HL-60/S4 treated with phorbol 12-myristate 13-acetate at 8.2 ng/mL for 4 days and 3 days (cell line): ENCODE measurements around the gene B3GALT2.

Experiments
- in situ Hi-C: fragments of 300-500 bp; cut with MboI; formaldehyde crosslinking; loops from 2 replicates; pipeline ENCODE4 v1.15.0; 2022; ENCODE audit warnings: low sequenced_read_pairs

Gene B3GALT2

DNA sequence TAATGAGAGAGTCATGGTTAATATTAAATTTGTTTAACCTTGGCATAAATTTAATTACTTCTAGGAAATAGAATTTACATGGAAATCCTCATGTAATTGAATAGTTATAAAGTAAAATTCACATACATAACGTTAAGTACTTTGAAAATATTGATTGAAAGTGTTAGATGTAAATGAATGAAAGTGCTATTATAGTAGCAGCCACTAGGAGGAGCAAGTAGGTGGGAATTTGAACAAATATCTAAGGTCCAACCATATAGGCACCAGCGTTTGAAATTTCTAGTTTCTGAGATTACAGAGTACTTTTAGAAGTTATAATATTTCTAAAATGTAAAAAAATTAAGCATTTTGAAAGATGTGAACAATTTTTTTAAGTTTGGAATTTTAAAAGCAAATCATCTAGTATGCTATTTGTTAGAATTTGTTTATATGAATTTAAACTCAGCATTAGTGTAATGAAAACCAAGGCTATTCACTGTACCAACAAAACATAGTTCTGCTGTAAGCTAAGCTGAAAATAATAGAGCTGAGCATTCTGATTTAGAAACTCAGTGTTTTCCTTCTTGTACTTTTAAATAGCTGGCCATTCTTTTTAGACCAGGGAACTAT lies 3.3 kb downstream of the B3GALT2 start:
- in situ Hi-C loops = no loop called here

DNA sequence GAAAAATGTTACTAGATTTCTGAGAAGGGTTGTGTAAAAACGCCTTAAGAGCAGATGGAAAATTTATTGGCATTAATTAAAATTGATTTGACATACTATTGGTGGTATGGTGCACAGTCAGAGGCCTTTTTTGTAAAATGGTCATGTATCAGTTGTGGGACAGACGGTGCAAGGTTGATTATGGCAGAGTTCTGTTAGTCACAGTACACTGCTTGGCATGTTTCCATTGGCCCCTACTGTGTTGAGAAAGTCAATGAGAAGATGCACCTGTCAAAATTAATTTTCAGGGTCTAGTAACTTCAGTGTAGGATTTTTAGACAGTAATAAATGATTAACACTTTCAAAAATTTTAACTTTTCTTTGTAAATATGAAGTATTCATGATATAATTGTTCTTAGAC lies 4.4 kb downstream of the B3GALT2 start:
- in situ Hi-C loops = no loop called here

DNA sequence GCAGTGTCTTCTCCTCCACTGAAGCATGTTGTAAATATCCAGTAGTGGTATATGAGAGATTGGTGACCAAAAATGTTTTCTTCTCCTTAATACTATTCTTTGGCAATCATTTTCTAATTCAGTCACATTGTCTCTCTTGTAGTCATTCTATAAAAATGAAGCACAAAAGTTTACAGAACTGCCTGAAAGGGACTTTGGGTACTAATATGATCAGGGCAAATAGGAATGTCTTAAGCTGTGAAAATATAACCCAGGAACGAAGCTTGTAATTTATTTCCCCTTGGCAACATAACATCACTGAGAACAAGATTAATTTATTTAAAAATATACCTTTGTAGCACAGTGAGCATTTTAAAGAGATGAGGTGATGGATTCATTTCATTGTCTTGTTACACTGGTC lies 4.9 kb downstream of the B3GALT2 start:
- in situ Hi-C loops = no loop called here

DNA sequence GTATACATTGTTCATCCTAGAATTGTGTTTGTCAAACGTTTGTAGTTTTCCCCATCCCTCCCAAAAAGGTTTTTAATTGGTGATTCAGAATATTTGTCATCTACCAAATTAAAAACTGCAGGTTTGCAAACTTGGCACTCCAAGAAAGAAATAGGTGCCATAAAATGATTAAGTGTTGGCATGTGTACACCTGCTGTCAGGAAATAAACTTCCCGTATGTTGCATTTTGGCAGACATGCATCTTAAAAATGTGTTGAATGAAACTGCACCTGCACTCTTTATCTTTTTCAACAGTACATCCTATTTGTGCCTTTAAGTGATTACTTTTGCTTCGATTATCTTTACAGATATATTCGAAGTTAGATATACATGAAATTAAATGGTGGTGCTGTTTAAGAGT lies 7.3 kb downstream of the B3GALT2 start:
- in situ Hi-C loops = no loop called here

DNA sequence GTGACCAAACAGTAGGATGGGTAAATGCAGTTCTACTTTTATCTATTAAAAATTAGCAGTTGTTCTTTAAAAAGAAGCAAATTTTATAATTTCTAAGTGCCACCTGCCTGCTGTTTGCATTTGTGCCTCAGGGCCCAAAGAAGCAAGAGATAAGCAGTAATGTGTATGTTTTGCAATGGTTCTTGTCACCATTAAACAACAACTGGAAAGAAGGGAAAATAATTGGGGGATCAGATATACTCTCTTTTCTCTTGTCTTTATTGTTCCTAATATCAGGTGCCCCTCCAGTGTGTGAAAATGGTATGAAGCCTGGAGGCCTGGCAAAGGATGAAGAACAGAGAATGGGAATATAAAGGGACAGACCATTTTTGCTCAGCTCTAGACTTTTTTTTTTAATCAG lies 9.6 kb downstream of the B3GALT2 start:
- in situ Hi-C loops = no loop called here

DNA sequence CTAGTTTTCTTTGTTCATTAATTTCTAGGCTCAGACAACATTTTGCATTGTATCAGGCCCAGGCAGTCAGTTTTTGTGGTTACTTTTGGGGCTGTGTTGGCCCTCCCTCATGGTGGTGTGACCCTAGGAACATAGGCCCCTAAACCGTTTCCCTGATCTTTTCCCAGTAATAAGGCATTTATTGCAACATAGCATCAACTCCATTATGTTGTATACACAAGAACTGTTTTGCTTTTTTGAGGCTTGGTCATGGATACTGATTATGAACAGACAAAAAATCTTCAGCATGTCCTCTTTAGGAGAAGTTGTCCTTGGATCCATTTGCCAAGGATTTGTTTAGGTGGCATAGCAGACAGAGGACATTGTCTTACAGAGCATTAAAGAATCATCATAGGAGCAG lies 10.3 kb downstream of the B3GALT2 start:
- in situ Hi-C loops = no loop called here

DNA sequence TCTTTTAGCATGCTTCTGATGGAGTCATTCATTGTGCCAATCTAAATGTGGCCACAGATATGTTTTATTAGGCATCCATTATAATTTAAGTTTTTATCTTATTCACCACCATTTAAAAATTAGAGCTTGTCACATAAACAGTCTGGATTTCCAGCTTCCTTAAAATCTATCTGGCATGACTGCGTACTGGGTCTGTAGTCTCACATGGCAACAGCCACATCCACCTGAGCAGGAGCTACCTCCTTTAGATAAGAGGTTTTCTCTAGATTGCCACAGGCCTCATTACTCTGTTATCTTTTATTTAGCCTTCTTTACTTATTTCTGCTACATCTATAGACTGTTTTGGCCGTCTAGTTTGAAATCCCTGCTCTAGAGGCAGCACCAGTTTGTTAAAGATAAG lies 29.1 kb downstream of the B3GALT2 start:
- in situ Hi-C loops = no loop called here

DNA sequence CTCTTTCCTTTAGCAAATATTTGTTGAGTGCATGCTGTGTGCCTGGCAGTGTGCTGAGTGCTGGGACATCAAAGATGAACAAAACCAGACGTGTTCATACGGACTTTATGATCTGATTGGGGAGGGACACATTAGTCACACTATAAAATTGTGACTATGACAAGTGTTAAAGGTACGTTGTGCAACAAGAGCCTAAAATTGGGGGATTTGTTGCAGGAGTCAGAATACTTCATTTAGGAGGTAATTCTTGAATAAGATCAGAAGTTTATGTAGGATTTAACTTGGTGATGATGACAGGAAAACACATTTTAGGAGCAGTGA lies 29.6 kb downstream of the B3GALT2 start:
- in situ Hi-C loops = no loop called here

DNA sequence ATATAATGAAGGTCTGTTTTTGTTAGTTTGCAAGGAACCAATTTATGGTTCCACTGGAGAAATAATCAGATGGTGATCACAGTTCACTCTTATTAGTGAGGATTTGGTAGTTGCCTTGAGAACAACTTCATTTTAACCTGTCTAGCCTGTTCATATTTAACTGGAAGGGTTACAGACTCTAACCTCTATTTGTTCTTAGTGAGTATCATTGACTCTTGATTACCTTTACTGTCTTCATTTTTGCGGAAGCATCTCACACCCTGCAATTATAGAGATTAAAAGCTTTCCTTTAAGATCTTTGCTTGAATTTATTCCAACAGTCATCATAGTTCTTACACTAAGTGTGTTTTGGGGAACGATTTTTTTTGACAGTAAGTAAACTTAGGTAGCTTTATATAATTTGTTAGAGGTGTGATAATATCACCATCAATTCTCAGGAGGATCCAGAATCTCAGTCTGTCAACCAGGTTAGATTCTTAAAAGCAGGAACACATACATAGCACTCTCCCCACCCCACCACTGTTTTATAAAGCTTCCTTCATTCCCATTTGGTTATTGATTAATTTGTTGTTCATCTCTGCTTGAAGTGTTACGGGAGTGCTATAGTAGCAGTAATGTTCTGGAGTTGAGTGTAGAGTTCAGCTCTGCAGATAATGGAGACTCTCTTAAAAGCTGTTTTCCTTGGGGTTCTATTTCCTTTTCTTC lies 30.1 kb downstream of the B3GALT2 start:
- in situ Hi-C loops = no loop called here

DNA sequence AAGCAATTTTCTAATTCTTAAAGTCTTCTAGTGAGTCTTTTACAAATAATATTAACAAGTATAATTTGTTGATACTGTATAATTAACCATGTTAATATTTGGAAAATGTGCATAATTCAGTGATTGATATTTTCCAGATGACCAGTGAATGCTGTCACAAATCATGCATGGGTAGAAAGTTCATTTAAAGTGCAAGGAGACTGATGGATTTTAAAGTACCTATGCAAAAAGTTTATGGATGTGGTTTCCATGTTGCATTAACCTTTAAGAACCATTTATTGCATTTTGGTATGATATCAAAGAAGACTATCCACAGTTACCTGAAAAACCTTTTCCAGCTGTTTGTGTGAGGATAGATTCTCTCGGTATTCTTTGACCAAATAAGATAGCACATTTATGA lies 41.4 kb downstream of the B3GALT2 start:
- in situ Hi-C loops = no loop called here

DNA sequence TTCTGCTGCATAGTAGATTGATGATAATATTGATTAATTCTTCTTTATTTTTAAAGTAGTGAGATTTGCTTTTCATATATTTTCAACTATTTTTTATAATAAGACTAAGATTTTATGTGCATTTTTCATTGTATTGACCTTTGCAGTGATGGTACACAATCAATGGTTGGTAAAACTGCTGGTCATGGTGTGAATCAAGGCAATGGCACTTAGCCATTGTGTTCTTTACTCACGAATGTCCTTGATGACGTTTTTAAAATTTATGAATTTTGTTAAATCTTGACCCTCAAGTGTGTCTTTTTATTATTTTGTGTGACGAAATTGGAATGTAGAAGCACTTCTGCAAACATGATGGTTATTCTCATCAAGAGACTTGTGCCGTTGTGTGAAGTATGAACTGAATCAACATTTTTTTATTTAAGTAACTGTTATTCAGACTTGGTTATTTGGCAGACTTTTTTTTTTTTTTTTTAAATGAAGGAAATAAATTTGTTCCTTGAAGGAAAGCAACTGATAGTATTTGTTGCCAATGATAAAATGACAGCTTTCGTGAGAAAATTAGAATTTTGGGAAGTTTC lies 42.0 kb downstream of the B3GALT2 start:
- in situ Hi-C loops = no loop called here

DNA sequence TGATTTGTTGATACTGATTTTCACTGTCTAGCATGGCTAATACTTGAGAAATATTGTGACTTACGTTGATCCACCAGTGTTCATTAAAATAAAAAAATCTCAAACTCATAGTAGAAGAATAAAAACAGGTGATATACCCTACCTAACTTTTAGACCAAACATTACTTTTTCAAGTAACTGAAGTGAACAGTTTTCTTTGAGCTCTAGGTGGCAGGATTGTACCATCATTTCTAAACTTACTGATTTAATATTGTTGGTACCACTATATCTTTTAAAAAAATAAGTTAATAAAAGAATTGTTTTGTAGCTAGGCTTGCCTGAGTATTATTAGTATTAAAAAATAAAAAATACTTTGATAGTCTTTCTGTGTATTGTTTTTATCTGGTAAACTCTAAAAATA lies 43.1 kb downstream of the B3GALT2 start:
- in situ Hi-C loops = no loop called here

DNA sequence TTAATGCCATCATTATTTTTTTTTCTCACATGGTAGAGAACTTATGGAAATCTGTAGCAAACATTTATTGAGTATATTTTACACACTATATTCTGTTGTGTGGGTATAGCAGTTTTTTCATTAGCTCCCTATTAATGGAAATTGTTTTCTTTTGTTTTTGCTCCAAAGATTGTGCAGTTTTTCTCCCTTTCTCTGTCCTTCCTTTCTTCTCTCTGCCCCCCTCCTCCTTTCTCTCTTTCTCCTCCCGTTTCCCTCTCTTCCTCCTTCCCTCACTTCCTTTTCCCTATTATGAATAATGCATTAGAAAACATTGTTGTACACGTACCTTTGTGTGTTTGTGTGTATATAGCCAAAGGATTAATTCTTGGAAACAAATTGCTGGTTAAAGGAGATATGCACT lies 44.0 kb downstream of the B3GALT2 start:
- in situ Hi-C loops = no loop called here

DNA sequence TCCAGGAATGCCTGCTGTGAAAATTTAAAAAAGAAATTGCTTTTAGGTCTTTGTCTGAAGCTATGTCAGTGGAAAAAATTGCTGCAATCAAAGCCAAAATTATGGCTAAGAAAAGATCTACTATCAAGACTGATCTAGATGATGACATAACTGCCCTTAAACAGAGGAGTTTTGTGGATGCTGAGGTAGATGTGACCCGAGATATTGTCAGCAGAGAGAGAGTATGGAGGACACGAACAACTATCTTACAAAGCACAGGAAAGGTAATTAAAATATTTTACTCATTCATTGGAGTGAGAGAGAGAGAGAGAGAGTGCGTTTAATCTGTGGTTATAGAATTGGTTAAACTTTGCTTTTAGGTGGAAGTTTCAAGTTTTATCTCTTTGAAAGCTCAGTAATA lies 44.6 kb downstream of the B3GALT2 start:
- in situ Hi-C loops = no loop called here

DNA sequence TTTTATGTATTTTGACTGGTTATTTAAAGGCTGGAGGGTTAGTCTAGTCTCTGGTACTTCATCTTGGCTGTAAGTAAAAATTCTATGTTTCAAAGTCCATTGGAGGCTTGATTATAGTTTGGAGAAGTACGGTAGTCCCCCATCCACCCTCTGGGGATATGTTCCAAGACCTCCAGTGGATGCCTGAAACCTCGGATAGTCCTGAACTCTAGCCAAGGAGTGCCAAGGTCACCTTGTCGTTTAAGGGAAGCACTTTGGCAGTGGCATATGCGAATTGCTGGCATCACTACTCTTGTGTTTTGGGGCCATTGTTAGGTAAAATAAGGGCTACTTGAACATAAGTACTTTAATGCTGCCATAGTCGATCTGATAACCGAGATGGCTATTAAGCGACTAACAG lies 46.2 kb downstream of the B3GALT2 start:
- in situ Hi-C loops = no loop called here

DNA sequence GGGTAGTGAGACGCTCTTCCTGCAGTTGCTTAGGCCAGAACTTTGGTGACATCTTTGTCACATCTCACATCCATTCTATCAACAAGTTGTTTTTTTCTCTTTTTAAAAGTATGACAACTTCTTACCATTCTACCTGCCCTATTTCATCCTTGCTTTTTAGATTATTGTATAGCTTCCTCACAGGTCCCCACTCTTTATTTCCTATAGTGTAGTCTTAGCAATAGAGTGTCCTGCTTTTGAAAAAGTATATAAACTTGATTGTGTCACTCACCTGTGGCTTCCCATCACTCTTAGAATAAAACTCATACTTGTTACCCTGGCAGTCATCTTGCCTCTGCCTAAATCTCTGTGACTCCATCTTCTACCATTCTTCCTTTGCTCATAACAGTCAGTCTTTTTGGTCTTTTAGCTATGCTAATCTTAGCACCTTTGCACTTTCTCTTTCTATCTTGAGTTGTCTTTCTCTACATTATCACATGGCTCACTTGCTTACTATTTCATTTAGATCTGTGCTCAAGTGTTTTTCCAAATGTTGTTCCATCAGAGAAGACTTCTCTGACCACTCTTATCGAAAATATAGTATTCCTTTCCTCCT lies 55.0 kb downstream of the B3GALT2 start:
- in situ Hi-C loops = no loop called here
